H1 (cell line): ENCODE data around the gene ATM. TPM values are rescaled to one million over a fixed set of nuclear protein-coding genes. Genes with fewer than 3 reads are reported as not detected.

Source experiments
- CTCF ChIA-PET: fragments of 300-600 bp; sonication (Branson Sonifier 250); formaldehyde crosslinking; loops from one replicate; lab custom pipeline; 2021; ENCODE audit not compliant: partially characterized antibody; lab: Charles Lee
- POLR2A ChIA-PET: fragments of 300-600 bp; sonication (Branson Sonifier 250); formaldehyde crosslinking; loops from one replicate; lab custom pipeline; 2021; ENCODE audit warnings: inconsistent platforms; ENCODE audit not compliant: partially characterized antibody; lab: Charles Lee
- DNase-seq, 2 experiments: peaks; one replicate each; pipeline versions ENCODE4 v3.0.0 to v3.0.0-alpha.2; 2010 to 2022; ENCODE audit warnings: low spot score in 2 of 2, low read depth in 1 of 2, mixed read lengths in 1 of 2
- FAIRE-seq: peaks from 2 replicates; lab custom pipeline; 2011; peaks lifted over from hg19 to GRCh38; lab: Jason Lieb, UNC
- H2AFZ ChIP-seq: 2 replicates; pipeline ENCODE4 v1.8.1; 2012; ENCODE audit warnings: low read length, inconsistent platforms
- H2AK5ac ChIP-seq: 2 replicates; pipeline ENCODE4 v1.6.1; 2013; ENCODE audit warnings: low read depth, low read length
- H2BK120ac ChIP-seq: replicated peaks from 2 replicates; pipeline ENCODE3; 2013; ENCODE audit warnings: low read depth, low read length, inconsistent platforms
- H2BK12ac ChIP-seq: 2 replicates; pipeline ENCODE4 v1.6.1; 2013; ENCODE audit warnings: low read depth, low read length
- H2BK15ac ChIP-seq: 2 replicates; pipeline ENCODE4 v1.6.1; 2013; ENCODE audit warnings: low read length
- H2BK20ac ChIP-seq: 2 replicates; pipeline ENCODE4 v1.6.1; 2013; ENCODE audit warnings: low read length
- H2BK5ac ChIP-seq: 2 replicates; pipeline ENCODE4 v1.6.1; 2013; ENCODE audit warnings: low read depth, low read length
- H3K14ac ChIP-seq: 2 replicates; pipeline ENCODE4 v1.6.1; 2013; ENCODE audit warnings: inconsistent platforms; ENCODE audit not compliant: insufficient read length
- H3K18ac ChIP-seq: 2 replicates; pipeline ENCODE4 v1.6.1; 2013; ENCODE audit warnings: low read length; ENCODE audit errors: extremely low read depth
- H3K23ac ChIP-seq: 2 replicates; pipeline ENCODE4 v1.6.1; 2013; ENCODE audit warnings: inconsistent platforms; ENCODE audit not compliant: insufficient read length
- H3K23me2 ChIP-seq: 2 replicates; pipeline ENCODE4 v1.6.1; 2013; ENCODE audit warnings: low read depth, low read length
- H3K27ac ChIP-seq: 2 replicates; pipeline ENCODE4 v1.6.1; 2011; ENCODE audit warnings: low read depth, low read length, inconsistent platforms
- H3K27me3 ChIP-seq, 4 experiments: replicated peaks in 1 of 4; 1 replicate in 1 of 4; 2 replicates in 3 of 4; pipeline versions ENCODE4 v1.6.1 to v1.8.1; 2011 to 2013; ENCODE audit warnings: low read length in 3 of 4, mild to moderate bottlenecking in 3 of 4, inconsistent platforms in 2 of 4, mixed read lengths in 2 of 4, moderate library complexity in 1 of 4; ENCODE audit not compliant: control insufficient read depth in 3 of 4, insufficient read depth in 3 of 4; ENCODE audit errors: extremely low read depth in 1 of 4
- H3K36me3 ChIP-seq, 4 experiments: 2 replicates each; pipeline versions ENCODE4 v1.6.1 to v1.8.1; 2011 to 2013; ENCODE audit warnings: mild to moderate bottlenecking in 4 of 4, low read length in 3 of 4, moderate library complexity in 2 of 4, control low read depth in 1 of 4, inconsistent platforms in 1 of 4; ENCODE audit not compliant: insufficient read depth in 4 of 4, control insufficient read depth in 2 of 4
- H3K4ac ChIP-seq: replicated peaks from 2 replicates; pipeline ENCODE3; 2013; ENCODE audit warnings: low read length, low read depth, mixed read lengths, inconsistent platforms; ENCODE audit not compliant: insufficient read length
- H3K4me1 ChIP-seq, 4 experiments: replicated peaks in 1 of 4; 1 replicate in 1 of 4; 2 replicates in 3 of 4; pipeline versions ENCODE4 v1.6.1 to v1.8.1; 2011 to 2013; ENCODE audit warnings: low read length in 3 of 4, inconsistent platforms in 2 of 4, mixed read lengths in 1 of 4; ENCODE audit not compliant: insufficient read depth in 4 of 4, control insufficient read depth in 3 of 4
- H3K4me2 ChIP-seq, 2 experiments: 2 replicates each; pipeline versions ENCODE4 v1.6.1 to v1.8.1; 2011 to 2013; ENCODE audit warnings: low read depth in 2 of 2, low read length in 2 of 2, control low read depth in 1 of 2, inconsistent platforms in 1 of 2, mild to moderate bottlenecking in 1 of 2; ENCODE audit not compliant: insufficient read depth in 1 of 2
- H3K4me3 ChIP-seq, 4 experiments: fragments of 200-600, 300-600 bp in 1 of 4; sonication (generic), shearing (Covaris generic), sonication (Bioruptor Twin) in 1 of 4; 2 replicates each; pipeline versions ENCODE4 v1.5.1 to v1.8.1; 2011 to 2016; ENCODE audit warnings: low read length in 4 of 4, low read depth in 3 of 4, control low read depth in 2 of 4, inconsistent platforms in 2 of 4, mild to moderate bottlenecking in 2 of 4, mixed read lengths in 1 of 4, moderate library complexity in 1 of 4; ENCODE audit not compliant: insufficient read depth in 2 of 4; ENCODE audit errors: extremely low read depth in 1 of 4
- H3K56ac ChIP-seq: replicated peaks from 2 replicates; pipeline ENCODE3; 2013; ENCODE audit warnings: low read depth, mild to moderate bottlenecking, mixed read lengths, low read length, inconsistent platforms; ENCODE audit not compliant: insufficient read length
- H3K79me1 ChIP-seq: 2 replicates; pipeline ENCODE4 v1.6.1; 2013; ENCODE audit warnings: low read depth, low read length, control low read depth
- H3K79me2 ChIP-seq, 2 experiments: 2 replicates each; pipeline versions ENCODE4 v1.6.1 to v1.8.1; 2012 to 2013; ENCODE audit warnings: low read length in 2 of 2, mild to moderate bottlenecking in 2 of 2, inconsistent platforms in 1 of 2; ENCODE audit not compliant: insufficient read depth in 2 of 2, control insufficient read depth in 1 of 2
- H3K9ac ChIP-seq, 4 experiments: replicated peaks in 1 of 4; 1 replicate in 1 of 4; 2 replicates in 3 of 4; pipeline versions ENCODE4 v1.6.1 to v1.8.1; 2011 to 2013; ENCODE audit warnings: low read depth in 3 of 4, low read length in 3 of 4, control low read depth in 2 of 4, mild to moderate bottlenecking in 2 of 4, moderate library complexity in 2 of 4, inconsistent platforms in 1 of 4; ENCODE audit errors: extremely low read depth in 1 of 4
- H3K9me3 ChIP-seq, 2 experiments: 2 replicates each; pipeline versions ENCODE4 v1.6.1 to v1.8.1; 2012 to 2013; ENCODE audit warnings: mild to moderate bottlenecking in 2 of 2, moderate library complexity in 2 of 2, control low read depth in 1 of 2, inconsistent platforms in 1 of 2, low read depth in 1 of 2, low read length in 1 of 2, mixed read lengths in 1 of 2; ENCODE audit not compliant: insufficient read depth in 2 of 2
- H4K20me1 ChIP-seq, 2 experiments: replicated peaks in 1 of 2; 2 replicates each; pipeline versions ENCODE3 to v1.8.1; 2011 to 2013; ENCODE audit warnings: inconsistent platforms in 2 of 2, low read length in 2 of 2, mild to moderate bottlenecking in 1 of 2; ENCODE audit not compliant: insufficient read depth in 2 of 2, control insufficient read depth in 1 of 2
- H4K5ac ChIP-seq: 2 replicates; pipeline ENCODE4 v1.6.1; 2013; ENCODE audit warnings: low read length, low read depth, mixed read lengths, inconsistent platforms; ENCODE audit not compliant: insufficient read length
- H4K8ac ChIP-seq: 2 replicates; pipeline ENCODE4 v1.8.0; 2013; ENCODE audit warnings: mild to moderate bottlenecking, moderate library complexity, low read length, inconsistent platforms; ENCODE audit not compliant: insufficient read depth; ENCODE audit errors: extremely low read depth
- H4K91ac ChIP-seq: replicated peaks from 2 replicates; pipeline ENCODE3; 2013; ENCODE audit warnings: low read length, mixed read lengths, inconsistent platforms; ENCODE audit not compliant: insufficient read length
- BCL11A ChIP-seq, 2 experiments: IDR thresholded peaks; one replicate each; pipeline ENCODE4 v1.6.1; 2011; ENCODE audit warnings: low read depth in 2 of 2, low read length in 2 of 2, mild to moderate bottlenecking in 2 of 2
- CBX8 ChIP-seq: fragments of 300-800, 300-1000 bp; sonication (generic); IDR thresholded peaks from 2 replicates; pipeline ENCODE4 v1.7.1; 2016; ENCODE audit warnings: low read depth, low read length, borderline replicate concordance
- FOSL1 ChIP-seq: IDR thresholded peaks from 2 replicates; pipeline ENCODE4 v1.6.1; 2011; ENCODE audit warnings: mild to moderate bottlenecking, low read depth, low read length, moderate library complexity; ENCODE audit not compliant: insufficient read depth
- GTF2F1 ChIP-seq: IDR thresholded peaks from 2 replicates; pipeline ENCODE4 v1.6.1; 2012; ENCODE audit warnings: low read depth, low read length, improper control_type of control experiment, borderline replicate concordance
- WGBS, 2 experiments: shearing (Covaris generic) in 1 of 2; methylation state at CpG; one replicate each; pipeline versions ENCODE4 v1.1.6 to v1.1.7; 2013 to 2015; ENCODE audit warnings: low lambda C conversion rate in 2 of 2, mixed read lengths in 2 of 2, inconsistent platforms in 1 of 2, low coverage in 1 of 2, missing lambda C conversion rate in 1 of 2; ENCODE audit not compliant: insufficient replicate concordance in 2 of 2, insufficient coverage in 1 of 2, insufficient read length in 1 of 2; ENCODE audit errors: extremely low coverage in 1 of 2, missing lambda C conversion rate in 1 of 2; 5-methylcytosine and 5-hydroxymethylcytosine counted together
- polyA plus RNA-seq, 7 experiments: library from polyadenylated mRNA; depleted of rRNA in 3 of 7; stranded (reverse) in 5 of 7; unstranded in 2 of 7; fragments of >200 nt in 5 of 7; fragments of 200-250 nt in 2 of 7; gene quantifications; 1 replicate in 5 of 7; 2 replicates in 1 of 7; 4 replicates in 1 of 7; pipeline versions ENCODE4 v1.2.1 to v1.2.3, GENCODE V29; 2011 to 2013; ENCODE audit warnings: missing spikeins in 2 of 7, mixed read lengths in 2 of 7
- total RNA-seq: library from RNA; stranded (reverse); fragmentation: NEBNext Ultra II Directional; extraction: Animal tissue kit (Norgen Biotek cat#: 25700); gene quantifications from 2 replicates; pipeline ENCODE4 v1.2.1, GENCODE V29; 2021

Gene ATM
- total and polyA plus RNA-seq, 2 of the 8 experiments (the other 6 are each of a cell fraction or from before 2014, with no cell fraction given) = 14.9 to 55.4 TPM

GRCh38 chr11:108341654-108342053, 118.8 kb downstream of the ATM start:
- Histone ChIP-seq H3K27ac (no peak overlapping the region), H3K23me2 (no peaks in the 10 kb centered on the region; the same call in 1 of the 2 replicates), H2AK5ac (no peak overlapping the region), H3K14ac (no peak overlapping the region), H4K91ac (no peak overlapping the region), H3K9ac (no peak overlapping the region), H2BK20ac (no peak overlapping the region), H3K79me2 (no peaks in the 10 kb centered on the region), H3K79me1 (no peaks in the 10 kb centered on the region), H3K4me2 (no peak overlapping the region), H3K4me3 (no peak overlapping the region), H3K18ac (no peak overlapping the region), H3K4me1 (peaks cover 0 to 6% (median 0%) of the 10 kb centered on the region in 4 experiments; a peak in 1 of 7 replicates), H3K36me3 (peaks cover 0 to 9% (median 1%) of the 10 kb centered on the region in 4 experiments; a peak in 1 of 8 replicates), H4K8ac (no peak overlapping the region), H3K56ac (no peak overlapping the region), H2AFZ (no peak overlapping the region), H2BK120ac (no peak overlapping the region), H4K20me1 (no peaks in the 10 kb centered on the region), H3K9me3 (no peaks in the 10 kb centered on the region), H3K23ac (no peak overlapping the region), H2BK12ac (no peak overlapping the region), H2BK15ac (no peak overlapping the region), H3K27me3 (no peaks in the 10 kb centered on the region), H2BK5ac (no peak overlapping the region), H4K5ac (no peak overlapping the region), H3K4ac (no peak overlapping the region)
- ChIA-PET POLR2A (interaction anchor here (0.5 to 0.8 kb wide), 2 partner anchors 11 to 20 kb away, joined by 3 read pairs; no protein-coding TSS in a partner anchor), CTCF (interaction anchor here (0.7 to 2.1 kb wide), 4 partner anchors 25 to 309 kb away, joined by 3 to 7 read pairs (median 4); no protein-coding TSS in a partner anchor)
- TF ChIP-seq BCL11A (IDR thresholded peaks at IDR 0.05; ENCODE audit: low read depth in 2 of 2, low read length in 2 of 2) = no peak
- no peak for TF ChIP-seq CBX8
- TF ChIP-seq GTF2F1 = no peak
- no peak for TF ChIP-seq FOSL1
- no peak for DNase-seq
- WGBS, 2 experiments = 86% methylated on average over 4 of the region's 4 CpGs; no CpG with 5 or more reads in 1 of the 2 experiments
- no peak for FAIRE-seq
